GM20000 (cell line): ENCODE measurements around the gene PIGQ.

ENCODE experiments used
- DNase-seq: peaks from one replicate; pipeline ENCODE4 v3.0.0; 2012; ENCODE audit warnings: low spot score
- CTCF ChIP-seq: IDR thresholded peaks from 2 replicates; pipeline ENCODE4 v1.5.1; 2012; ENCODE audit warnings: mild to moderate bottlenecking, control low read depth; ENCODE audit errors: extremely low read depth, missing control alignments

PIGQ gene

DNA sequence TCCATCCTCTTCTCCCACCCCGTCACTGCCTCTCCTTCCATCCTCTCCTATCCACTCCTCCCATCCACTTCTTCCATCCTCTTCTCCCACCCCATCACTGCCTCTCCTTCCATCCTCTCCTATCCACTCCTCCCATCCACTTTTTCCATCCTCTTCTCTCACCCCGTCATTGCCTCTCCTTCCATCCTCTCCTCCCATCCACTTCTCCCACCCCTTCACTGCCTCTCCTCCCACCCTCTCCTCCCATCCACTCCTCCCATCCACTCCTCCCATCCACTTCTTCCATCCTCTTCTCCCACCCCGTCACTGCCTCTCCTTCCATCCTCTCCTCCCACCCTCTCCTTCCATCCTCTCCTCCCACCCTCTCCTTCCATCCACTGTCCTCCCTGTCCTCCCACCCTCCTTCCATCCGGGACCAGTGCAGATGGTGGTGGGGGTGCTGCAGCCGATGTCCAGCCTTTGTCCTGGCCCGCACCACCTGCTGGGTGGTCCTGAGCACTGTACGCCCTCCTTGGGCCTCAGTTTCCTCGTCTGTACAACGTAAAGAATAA is 62.1 kb downstream of the PIGQ start:
- no peak for TF ChIP-seq CTCF
- DNase-seq: no peak

- no peak for TF ChIP-seq CTCF
- no peak for DNase-seq
These were observed 62.9 kb downstream of the PIGQ start for GRCh38 chr16:632486-633335.

- no peak for TF ChIP-seq CTCF
- DNase-seq: no peak
These were observed 63.7 kb downstream of the PIGQ start for GRCh38 chr16:633336-634050.
